ENCODE data around the gene IGF2. TPM values are rescaled to one million over a fixed set of nuclear protein-coding genes. Genes with fewer than 3 reads are reported as not detected.

The IGF2 gene
- total RNA-seq, 1 donor from 2014 or later, result 75.0 TPM

- intact Hi-C loops (cut with micrococcal nuclease), result no loop called here
- peaks cover 64% of the 10 kb centered on the region for H3K4me1 ChIP-seq
- H3K27ac ChIP-seq (replicated peaks), result peak overlapping the region; percentile 90
Observed at GRCh38 chr11:2099516-2100349, 39.5 kb downstream of the IGF2 start.

GRCh38 chr11:2098691-2099515 lies 40.3 kb downstream of the IGF2 start:
- Histone ChIP-seq H3K4me1 (peaks cover 72% of the 10 kb centered on the region), H3K9me3 (replicated peaks) (no peaks in the 10 kb centered on the region), H3K36me3 (no peaks in the 10 kb centered on the region), H3K4me3 (no peak overlapping the region), H3K27ac (replicated peaks) (peak overlapping the region; percentile 90), H3K27me3 (ENCODE audit: low read depth) (no peaks in the 10 kb centered on the region)
- TF ChIP-seq CTCF (IDR thresholded peaks at IDR 0.05; ENCODE audit: borderline replicate concordance), result no peak
- intact Hi-C loops (cut with micrococcal nuclease), result no loop called here
- no peak for DNase-seq

More at GRCh38 chr11:2099516-2100349, 39.5 kb downstream of the IGF2 start:
- H3K9me3 ChIP-seq (replicated peaks), result no peaks in the 10 kb centered on the region
- no peaks in the 10 kb centered on the region for H3K27me3 ChIP-seq (ENCODE audit: low read depth)
- no peak overlapping the region for H3K4me3 ChIP-seq
- TF ChIP-seq CTCF (IDR thresholded peaks at IDR 0.05; ENCODE audit: borderline replicate concordance), result peak; percentile 13
- DNase-seq, result no peak
- H3K36me3 ChIP-seq, result no peaks in the 10 kb centered on the region

- intact Hi-C loops (cut with micrococcal nuclease), result no loop called here
- H3K27me3 ChIP-seq (ENCODE audit: low read depth), result no peaks in the 10 kb centered on the region
- no peak for DNase-seq
- H3K36me3 ChIP-seq, result no peaks in the 10 kb centered on the region
- H3K27ac ChIP-seq (replicated peaks), result peak overlapping the region; percentile 90
- H3K9me3 ChIP-seq (replicated peaks), result no peaks in the 10 kb centered on the region
- H3K4me1 ChIP-seq, result peaks cover 75% of the 10 kb centered on the region
- TF ChIP-seq CTCF (IDR thresholded peaks at IDR 0.05; ENCODE audit: borderline replicate concordance), result no peak
- no peak overlapping the region for H3K4me3 ChIP-seq
Observed at GRCh38 chr11:2097998-2098690, 41.0 kb downstream of the IGF2 start.

- Histone ChIP-seq H3K36me3 (no peaks in the 10 kb centered on the region), H3K27me3 (ENCODE audit: low read depth) (no peaks in the 10 kb centered on the region), H3K4me3 (peak overlapping the region; percentile 29), H3K9me3 (replicated peaks) (no peaks in the 10 kb centered on the region), H3K27ac (replicated peaks) (peak overlapping the region; percentile 90), H3K4me1 (peaks cover 78% of the 10 kb centered on the region)
- intact Hi-C loops (cut with micrococcal nuclease), result no loop called here
- no peak for TF ChIP-seq CTCF (IDR thresholded peaks at IDR 0.05; ENCODE audit: borderline replicate concordance)
- DNase-seq, result peak; percentile 65
Observed at GRCh38 chr11:2097356-2097997, 41.7 kb downstream of the IGF2 start.

- H3K4me3 ChIP-seq, result peak overlapping the region; percentile 29
- intact Hi-C loops (cut with micrococcal nuclease), result no loop called here
- peaks cover 80% of the 10 kb centered on the region for H3K4me1 ChIP-seq
- peak overlapping the region; percentile 90 for H3K27ac ChIP-seq (replicated peaks)
- no peaks in the 10 kb centered on the region for H3K36me3 ChIP-seq
- H3K9me3 ChIP-seq (replicated peaks), result no peaks in the 10 kb centered on the region
- no peak for DNase-seq
- no peak for TF ChIP-seq CTCF (IDR thresholded peaks at IDR 0.05; ENCODE audit: borderline replicate concordance)
- no peaks in the 10 kb centered on the region for H3K27me3 ChIP-seq (ENCODE audit: low read depth)
Observed at GRCh38 chr11:2096919-2097301, 42.3 kb downstream of the IGF2 start.

Data from left ventricle myocardium inferior (tissue), 1 donor.